NCI-H187 (cell line): ENCODE measurements around the gene GMDS.
"Not testable (repeated sequence)": the region's sequence is repeated elsewhere in the genome, so short reads cannot be mapped to it uniquely, and the experiment has no call there.

Experiments
- DNase-seq, 2 experiments: peaks; one replicate each; lab custom pipeline; 2025; lab: John Stamatoyannopoulos, UW

GMDS gene

DNA sequence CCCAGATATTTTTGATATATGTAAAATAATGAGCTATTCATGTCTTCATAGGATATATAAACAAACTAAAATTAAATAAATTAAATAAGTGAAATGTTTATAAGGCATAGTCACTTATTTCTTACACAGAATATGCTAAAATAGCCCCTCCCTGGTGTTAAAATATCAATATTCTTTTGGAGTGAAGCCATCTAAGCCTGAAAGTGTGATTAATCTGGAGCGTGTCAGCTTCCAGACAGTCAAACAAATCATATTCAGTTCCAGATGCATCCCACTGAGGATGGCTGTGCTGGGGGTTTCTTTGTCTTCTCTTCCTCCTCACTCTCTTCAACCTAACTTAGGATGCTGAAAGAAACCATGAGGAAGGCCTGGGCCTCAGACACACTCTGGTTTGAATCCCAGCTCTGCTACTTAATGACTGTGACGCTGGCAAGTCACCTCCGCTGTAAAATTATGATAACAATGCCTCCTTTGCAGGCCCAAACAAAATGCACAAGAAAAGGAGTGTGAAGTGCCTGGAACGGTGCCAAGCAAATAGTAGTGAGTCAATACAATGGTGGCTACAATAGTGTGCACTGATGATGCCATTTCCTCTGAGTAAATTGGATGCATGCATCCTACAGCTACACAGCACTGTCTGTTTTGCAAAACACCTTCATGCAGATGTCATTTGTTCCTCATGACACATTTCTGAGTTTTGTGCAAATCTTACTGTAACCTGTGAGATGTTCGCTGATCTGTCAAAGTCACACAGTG is 474.3 kb downstream of the GMDS start:
- no peak for DNase-seq

- DNase-seq: no peak
These were observed 475.0 kb downstream of the GMDS start for GRCh38 chr6:1770435-1770843.

GRCh38 chr6:1767481-1768246 is 477.7 kb downstream of the GMDS start:
- no peak for DNase-seq

GRCh38 chr6:1766654-1767053 is 478.8 kb downstream of the GMDS start:
- DNase-seq: no peak

DNA sequence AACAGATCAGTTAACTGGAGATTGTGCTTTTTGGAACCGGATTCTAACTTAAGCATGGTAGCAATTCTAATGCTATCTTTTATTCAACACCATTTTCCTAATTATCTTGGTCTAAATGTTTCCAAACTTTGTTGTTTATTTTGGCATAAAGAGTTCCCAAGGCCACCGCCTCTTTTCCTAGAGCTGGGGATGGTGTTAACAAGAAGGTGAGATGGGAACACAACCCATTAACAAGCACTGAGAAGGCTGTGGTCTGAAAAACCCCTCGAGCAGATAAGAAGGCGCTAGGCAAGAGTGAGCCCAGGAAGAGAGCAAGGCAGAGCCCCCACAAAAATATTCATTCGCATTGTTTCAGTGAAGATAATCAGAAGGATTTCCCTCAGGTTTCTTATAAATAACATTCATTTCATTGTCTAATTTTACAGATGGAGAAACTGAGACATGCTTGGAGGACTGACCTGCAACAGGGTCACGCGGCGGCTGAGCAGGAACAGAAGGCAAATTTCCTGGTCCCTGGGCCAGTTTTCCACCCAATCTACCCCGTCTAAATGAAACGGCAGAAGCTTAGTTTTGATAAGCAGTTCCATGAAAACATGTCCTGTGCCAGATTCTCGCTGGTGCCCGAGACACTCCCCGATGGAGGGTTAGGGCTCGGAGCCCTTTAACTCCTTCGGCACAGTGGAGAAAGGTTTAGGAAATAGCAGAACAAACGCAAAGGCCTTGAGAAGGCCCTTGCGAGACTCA is 480.1 kb downstream of the GMDS start:
- DNase-seq: no peak

- DNase-seq: no peak
These were observed 480.9 kb downstream of the GMDS start for GRCh38 chr6:1764397-1764987.

GRCh38 chr6:1763404-1763803 is 482.0 kb downstream of the GMDS start:
- DNase-seq: no peak

- DNase-seq: no peak
These were observed 483.2 kb downstream of the GMDS start for GRCh38 chr6:1762203-1762602.

DNA sequence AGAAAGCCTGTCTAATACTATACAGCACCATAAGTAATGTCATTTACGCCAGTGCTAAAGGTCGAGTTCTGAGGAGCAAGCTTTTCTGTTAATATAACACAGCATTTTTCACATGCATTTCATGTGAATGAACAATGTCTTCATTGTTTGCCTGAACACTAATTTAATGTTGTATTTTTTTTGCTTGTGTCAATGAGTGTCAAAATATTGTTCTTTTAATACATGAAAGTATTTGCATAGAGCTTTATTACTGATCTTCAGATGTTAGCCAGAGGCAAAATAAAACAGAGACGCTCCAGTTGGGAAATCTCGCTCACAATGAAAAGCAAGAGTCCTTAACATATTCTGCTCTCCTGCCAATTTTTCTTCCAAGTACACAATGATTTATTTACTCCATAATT is 483.9 kb downstream of the GMDS start:
- no peak for DNase-seq

DNA sequence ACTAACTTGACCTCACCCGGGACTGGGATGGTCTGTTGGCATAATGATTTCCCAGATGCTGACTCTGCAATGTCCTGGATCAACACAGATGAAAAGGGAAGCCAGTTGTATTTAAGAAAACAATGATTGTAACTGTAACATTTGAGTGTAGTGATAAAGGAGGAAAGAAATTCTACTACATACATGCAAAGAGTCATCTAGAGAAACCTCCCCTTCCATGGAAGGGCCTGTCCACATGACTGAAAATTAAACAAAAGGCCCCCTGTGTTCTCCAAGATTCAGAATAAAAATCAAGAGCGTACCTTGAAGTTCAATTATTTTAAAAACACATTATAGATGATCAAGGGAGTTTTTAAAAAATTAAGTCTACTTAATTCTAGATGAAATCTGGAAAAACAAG is 484.5 kb downstream of the GMDS start:
- no peak for DNase-seq

DNA sequence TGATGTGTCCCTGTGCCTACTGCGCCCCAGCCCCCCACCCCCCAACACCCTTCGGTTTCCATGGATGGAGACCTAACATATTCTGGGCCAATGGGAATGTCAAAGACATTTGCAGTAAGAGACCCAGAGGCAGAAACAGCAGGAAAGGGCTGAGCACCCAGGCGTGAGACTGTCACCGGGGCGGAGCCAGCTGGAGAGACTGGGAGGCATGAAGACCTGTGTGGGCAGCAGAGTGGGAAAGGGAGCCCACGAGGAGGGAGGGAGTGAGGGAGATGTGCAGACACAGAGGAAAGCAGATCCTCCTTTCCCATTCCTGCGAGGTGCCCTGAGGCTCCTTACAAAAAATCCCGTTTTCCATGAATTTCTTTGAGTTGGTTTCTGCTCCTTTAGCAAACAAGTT is 485.5 kb downstream of the GMDS start:
- no peak for DNase-seq

DNA sequence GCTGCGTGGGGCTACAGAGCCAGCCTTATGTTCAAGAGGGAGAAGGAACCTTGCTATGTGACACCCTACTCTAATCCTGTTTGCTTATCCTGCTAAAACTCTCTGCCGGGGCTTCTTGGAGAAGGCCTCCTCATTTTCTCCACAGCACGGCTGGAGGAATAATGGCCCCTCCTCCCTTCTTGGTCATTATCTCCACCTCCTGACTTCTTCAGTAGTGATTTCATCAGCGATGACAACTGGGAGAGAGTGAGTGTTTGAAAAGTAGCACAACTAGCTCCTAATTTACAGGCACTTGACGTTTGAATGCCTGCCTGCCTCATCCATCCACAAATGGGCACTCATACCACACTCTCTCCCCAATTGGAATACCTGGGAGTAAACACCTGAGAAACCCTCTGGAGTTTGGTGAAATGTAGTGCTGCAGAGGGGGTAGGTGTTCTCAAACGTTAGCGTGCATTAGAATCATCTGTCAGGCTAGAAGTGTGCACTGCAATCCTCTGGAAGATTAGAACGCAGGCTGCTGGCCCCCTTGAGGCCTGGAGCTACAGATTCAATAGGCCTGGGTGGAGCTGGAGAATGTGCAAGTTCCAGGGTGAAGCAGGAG is 487.2 kb downstream of the GMDS start:
- DNase-seq: peak; percentile 32 to 48

- peak; percentile 47 to 70 for DNase-seq
These were observed 488.3 kb downstream of the GMDS start for GRCh38 chr6:1757131-1757530.

GRCh38 chr6:1756472-1757129 is 488.8 kb downstream of the GMDS start:
- DNase-seq: no peak

- DNase-seq: not testable (repeated sequence)
These were observed 494.3 kb downstream of the GMDS start for GRCh38 chr6:1751063-1751462.

DNA sequence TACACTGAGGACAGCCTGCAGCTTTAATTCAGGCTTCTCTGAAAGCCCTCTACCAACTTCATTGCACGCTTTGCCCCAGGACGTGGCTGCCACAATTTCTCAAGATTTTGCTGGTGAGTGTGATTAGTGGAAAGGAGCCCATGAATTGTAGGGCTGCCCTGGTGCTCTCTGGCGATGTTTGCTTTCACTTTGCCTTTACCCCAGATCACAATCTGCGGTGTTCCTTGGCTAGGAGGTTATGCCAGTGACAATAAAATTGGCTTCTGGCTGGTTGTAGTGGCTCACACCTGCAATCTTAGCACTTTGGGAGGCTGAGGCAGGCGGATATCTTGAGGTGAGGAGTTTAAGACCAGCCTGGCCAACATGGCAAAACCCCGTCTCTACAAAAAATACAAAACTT is 496.4 kb downstream of the GMDS start:
- DNase-seq: no peak

DNA sequence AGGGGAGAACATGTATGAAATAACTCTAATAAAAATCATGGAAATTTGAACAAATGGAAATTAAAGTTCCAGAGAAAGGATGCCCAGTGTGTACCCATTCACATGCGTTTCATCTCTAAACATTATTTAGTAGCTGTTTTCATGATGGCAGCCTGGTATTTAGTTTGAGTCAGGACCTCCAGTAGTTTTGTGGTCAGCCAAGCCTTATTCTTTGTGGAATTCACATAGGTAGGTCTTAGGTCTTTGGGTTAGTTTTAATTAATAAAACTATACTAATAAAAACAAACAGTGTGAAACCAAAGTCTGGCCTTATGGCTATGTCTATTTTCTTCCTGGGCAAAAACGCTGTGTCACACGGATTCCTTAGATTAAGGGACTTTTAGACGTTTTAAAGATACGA is 497.9 kb downstream of the GMDS start:
- no peak for DNase-seq

DNA sequence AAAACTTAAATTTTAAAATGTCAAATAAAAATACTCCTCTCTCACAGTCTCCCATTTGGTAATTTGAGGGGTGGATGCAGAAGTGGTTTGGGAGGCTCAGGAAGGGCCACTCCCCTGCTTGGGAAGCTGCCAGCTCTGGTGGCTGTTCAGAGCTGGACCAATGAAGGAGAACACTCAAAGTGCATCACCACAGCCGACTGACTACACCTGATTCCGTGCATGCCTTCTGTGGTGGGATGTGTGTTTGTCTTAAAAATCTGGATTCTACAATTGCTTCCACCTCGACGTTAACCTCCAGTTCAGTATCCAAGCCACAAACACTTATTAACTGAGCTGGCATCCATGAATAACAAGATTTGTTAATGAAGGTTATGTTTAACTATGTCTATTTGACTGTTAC is 498.4 kb downstream of the GMDS start:
- no peak for DNase-seq

DNA sequence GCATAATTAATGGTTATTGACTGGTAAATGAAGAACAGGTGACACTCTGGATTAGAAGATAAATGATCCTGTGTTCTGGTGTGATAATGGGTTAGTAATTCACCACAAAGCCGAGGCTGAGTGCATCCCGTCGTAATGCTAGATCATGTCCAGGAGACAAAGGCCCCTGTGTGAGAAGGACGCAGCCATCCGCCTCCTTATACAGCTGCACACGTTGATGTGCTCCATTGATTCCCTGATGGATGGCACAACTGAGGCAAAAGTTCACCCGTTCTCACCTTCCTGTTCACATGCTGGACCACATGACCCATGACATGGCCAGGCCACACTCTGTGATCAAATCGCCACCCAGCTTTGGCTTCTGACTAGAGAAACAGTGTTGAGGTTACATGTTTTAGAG is 499.6 kb downstream of the GMDS start:
- no peak for DNase-seq

DNA sequence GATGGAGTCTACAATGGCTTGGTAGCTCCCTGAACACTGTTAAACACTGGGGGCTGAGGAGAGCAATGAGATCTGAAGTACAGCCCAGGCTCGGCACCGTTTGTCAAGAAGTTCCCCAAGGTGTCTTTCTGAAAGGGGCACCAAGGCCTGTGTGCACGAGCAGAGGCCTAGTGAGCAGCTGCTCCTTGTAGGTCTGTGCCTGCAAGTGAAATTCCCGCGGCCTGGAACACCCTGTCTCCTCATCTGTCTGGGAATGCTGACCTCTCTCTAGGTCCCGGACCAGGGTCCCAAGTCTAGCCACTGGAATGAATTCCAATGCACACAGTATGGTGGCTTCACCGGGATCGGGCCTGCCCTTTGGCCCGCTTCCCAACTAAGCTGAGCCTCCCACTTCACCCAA is 500.9 kb downstream of the GMDS start:
- DNase-seq: no peak

DNA sequence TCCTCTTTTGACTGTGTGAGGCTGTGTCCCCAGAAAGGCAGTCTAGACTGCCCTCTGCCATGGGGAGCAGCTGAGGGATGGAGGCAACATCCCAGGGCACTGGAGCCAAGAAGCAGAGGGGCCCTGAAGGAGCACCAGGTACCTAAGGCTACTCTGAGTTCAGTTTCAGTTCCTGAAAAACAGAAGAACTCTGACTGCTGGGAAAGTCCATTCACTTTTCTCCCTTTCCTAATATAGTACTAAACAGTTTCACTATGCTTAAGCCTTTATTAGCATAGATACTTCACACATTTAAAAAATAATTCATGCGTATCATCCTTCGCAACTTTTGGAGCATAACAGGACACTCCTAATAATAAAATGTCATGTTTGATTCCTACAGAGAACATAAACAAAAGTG is 505.7 kb downstream of the GMDS start:
- DNase-seq: no peak

DNA sequence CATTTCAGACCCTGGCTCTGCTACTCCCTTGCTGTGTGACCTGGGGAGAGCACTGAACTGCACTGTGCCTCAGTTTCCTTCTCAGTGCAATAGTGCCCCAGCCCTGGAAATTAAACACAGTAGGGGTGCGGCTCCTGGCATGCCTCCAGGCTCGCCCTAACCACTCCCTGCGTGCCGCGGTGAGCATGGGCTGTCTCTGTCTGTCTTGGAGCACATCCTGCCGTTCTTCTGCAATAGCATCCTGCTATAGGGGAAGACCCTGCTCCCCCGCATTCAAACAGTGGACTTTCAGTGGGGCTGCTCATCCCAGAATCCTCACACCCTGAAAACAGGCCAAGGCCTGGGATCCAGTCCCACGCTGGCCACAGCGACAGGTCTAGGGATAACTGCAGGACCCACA is 506.2 kb downstream of the GMDS start:
- DNase-seq: no peak
